Panc1 (cell line): Measurements from ENCODE around the gene MYT1. TPM values are rescaled to one million over a fixed set of nuclear protein-coding genes. Genes with fewer than 3 reads are reported as not detected.

ENCODE experiments used
- ATAC-seq: fragments of 200-7000 bp; cut with Tn5 transposase; 2 replicates; pipeline ENCODE4 v1.9.1; 2020; ENCODE audit warnings: mild to moderate bottlenecking, moderate library complexity
- BruUV-seq: library from RNA; stranded (reverse); fragments of 400-500 nt; replicated peaks from 2 replicates; lab custom pipeline; 2021; lab: Mats Ljungman, UMichigan
- CTCF ChIA-PET: fragments of 300-600 bp; sonication (Branson Sonifier 250); formaldehyde crosslinking; loops from one replicate; lab custom pipeline; 2022; ENCODE audit warnings: antibody characterized with exemption; lab: Charles Lee
- POLR2A ChIA-PET: fragments of 300-600 bp; sonication (Branson Sonifier 250); formaldehyde crosslinking; loops from one replicate; lab custom pipeline; 2022; ENCODE audit warnings: antibody characterized with exemption; lab: Charles Lee
- DNase-seq: peaks from one replicate; pipeline ENCODE4 v3.0.0-alpha.2; 2010; ENCODE audit warnings: low read depth, low spot score
- H3K27ac ChIP-seq: 2 replicates; pipeline ENCODE4 v1.5.1; 2011; ENCODE audit warnings: mild to moderate bottlenecking, low read length, inconsistent platforms
- H3K27me3 ChIP-seq: fragments of 200-500 bp; sonication (Bioruptor generic); 2 replicates; pipeline ENCODE4 v1.6.0; 2014; ENCODE audit warnings: low read length, inconsistent platforms; ENCODE audit not compliant: control insufficient read depth, insufficient read depth
- H3K36me3 ChIP-seq: fragments of 200-500 bp; sonication (Bioruptor generic); 2 replicates; pipeline ENCODE4 v1.5.1; 2014; ENCODE audit warnings: inconsistent platforms, mild to moderate bottlenecking, low read length, moderate library complexity; ENCODE audit not compliant: control insufficient read depth, insufficient read depth
- H3K4me1 ChIP-seq: 2 replicates; pipeline ENCODE4 v1.5.1; 2011; ENCODE audit warnings: inconsistent platforms, mild to moderate bottlenecking, low read length, moderate library complexity; ENCODE audit not compliant: control insufficient read depth, insufficient read depth
- H3K4me3 ChIP-seq, 2 experiments: 2 replicates each; pipeline ENCODE4 v1.5.1; 2011 to 2012; ENCODE audit warnings: low read depth in 2 of 2, low read length in 2 of 2, mild to moderate bottlenecking in 2 of 2, inconsistent platforms in 1 of 2, moderate library complexity in 1 of 2
- H3K9me3 ChIP-seq: fragments of 200-500 bp; sonication (Bioruptor generic); 2 replicates; pipeline ENCODE4 v1.5.1; 2014; ENCODE audit warnings: low read depth, mild to moderate bottlenecking, inconsistent platforms, low read length, moderate library complexity; ENCODE audit not compliant: control insufficient read depth, insufficient read depth
- CTCF ChIP-seq: fragments of 450-650 bp; IDR thresholded peaks from 2 replicates; pipeline ENCODE4 v1.5.1; 2017; ENCODE audit warnings: mild to moderate bottlenecking
- POLR2AphosphoS5 ChIP-seq: IDR thresholded peaks from 2 replicates; pipeline ENCODE4 v1.6.1; 2012; ENCODE audit warnings: mild to moderate bottlenecking, low read depth, low read length, moderate library complexity
- REST ChIP-seq, 2 experiments: IDR thresholded peaks; 2 replicates each; pipeline ENCODE4 v1.6.1; 2011 to 2012; ENCODE audit warnings: low read depth in 2 of 2, control low read depth in 1 of 2, low read length in 1 of 2, mild to moderate bottlenecking in 1 of 2, moderate library complexity in 1 of 2; ENCODE audit not compliant: insufficient read depth in 1 of 2
- SIN3A ChIP-seq: IDR thresholded peaks from 2 replicates; pipeline ENCODE4 v1.6.1; 2012; ENCODE audit warnings: low read depth, mild to moderate bottlenecking, low read length, moderate library complexity, borderline replicate concordance; ENCODE audit not compliant: insufficient read depth
- TCF7L2 ChIP-seq: IDR thresholded peaks from 2 replicates; pipeline ENCODE4 v1.6.1; 2011; ENCODE audit warnings: mild to moderate bottlenecking, low read depth, low read length, inconsistent platforms
- in situ Hi-C: cut with HindIII; loops from 2 replicates; pipeline ENCODE4 v1.10.0; 2016; ENCODE audit warnings: low sequenced_read_pairs, low pct_unique_long_range_greater_than_20kb
- intact Hi-C: fragments of 100-400 bp; cut with micrococcal nuclease; formaldehyde crosslinking; loops from one replicate; pipeline ENCODE4 v1.10.0; 2022; ENCODE audit not compliant: unreplicated experiment
- total RNA-seq: library from RNA; stranded (reverse); gene quantifications from one replicate; pipeline ENCODE4 v1.2.1, GENCODE V29; 2021; ENCODE audit not compliant: unreplicated experiment

Gene MYT1
- total RNA-seq, 1 experiment from 2014 or later, result 0.41 TPM

GRCh38 chr20:64260239-64260638 lies 96.0 kb downstream of the MYT1 start:
- TF ChIP-seq SIN3A, result no peak
- no peak for TF ChIP-seq POLR2AphosphoS5
- TF ChIP-seq TCF7L2, result no peak
- no peak for TF ChIP-seq REST (IDR thresholded peaks at IDR 0.05; ENCODE audit: insufficient read depth in 1 of 2, low read depth in 2 of 2, low read length in 1 of 2)
- TF ChIP-seq CTCF, result no peak
- H3K4me3 ChIP-seq, result no peak overlapping the region
- H3K27me3 ChIP-seq, result no peaks in the 10 kb centered on the region
- ChIA-PET CTCF (no interaction called here), POLR2A (no interaction called here)
- DNase-seq (no peak), ATAC-seq (no peak)
- in situ Hi-C loops, result no loop called here
- peaks cover 3% of the 10 kb centered on the region; the same call in 1 of the 2 replicates for H3K36me3 ChIP-seq
- peaks cover 7% of the 10 kb centered on the region; the same call in 1 of the 2 replicates for H3K4me1 ChIP-seq
- intact Hi-C loops, result no loop called here
- H3K27ac ChIP-seq, result no peak overlapping the region
- no TSS peak for BruUV-seq
- H3K9me3 ChIP-seq, result no peaks in the 10 kb centered on the region

- in situ Hi-C loops (no loop called here), intact Hi-C loops (no loop called here)
- no TSS peak for BruUV-seq
- Histone ChIP-seq H3K27me3 (no peaks in the 10 kb centered on the region), H3K9me3 (no peaks in the 10 kb centered on the region), H3K27ac (no peak overlapping the region), H3K4me3 (no peak overlapping the region), H3K36me3 (peaks cover under 1% of the 10 kb centered on the region; the same call in 1 of the 2 replicates), H3K4me1 (peaks cover 7% of the 10 kb centered on the region; the same call in 1 of the 2 replicates)
- no peak for ATAC-seq
- CTCF ChIA-PET, result no interaction called here
- POLR2A ChIA-PET, result no interaction called here
- DNase-seq, result no peak
- TF ChIP-seq SIN3A (no peak), POLR2AphosphoS5 (no peak), CTCF (no peak), TCF7L2 (no peak), REST (IDR thresholded peaks at IDR 0.05; ENCODE audit: insufficient read depth in 1 of 2, low read depth in 2 of 2, low read length in 1 of 2) (no peak)
These were observed 96.9 kb downstream of the MYT1 start for GRCh38 chr20:64261138-64261537.
